GM21529 (cell line): ENCODE measurements around the gene PDGFD.
"Not testable (repeated sequence)": the region's sequence is repeated elsewhere in the genome, so short reads cannot be mapped to it uniquely, and the experiment has no call there.

ENCODE experiments used
- ATAC-seq: cut with Tn5 transposase; IDR thresholded peaks from one replicate; pipeline ENCODE4 v1.9.1; 2021; ENCODE audit not compliant: unreplicated experiment

The PDGFD gene

DNA sequence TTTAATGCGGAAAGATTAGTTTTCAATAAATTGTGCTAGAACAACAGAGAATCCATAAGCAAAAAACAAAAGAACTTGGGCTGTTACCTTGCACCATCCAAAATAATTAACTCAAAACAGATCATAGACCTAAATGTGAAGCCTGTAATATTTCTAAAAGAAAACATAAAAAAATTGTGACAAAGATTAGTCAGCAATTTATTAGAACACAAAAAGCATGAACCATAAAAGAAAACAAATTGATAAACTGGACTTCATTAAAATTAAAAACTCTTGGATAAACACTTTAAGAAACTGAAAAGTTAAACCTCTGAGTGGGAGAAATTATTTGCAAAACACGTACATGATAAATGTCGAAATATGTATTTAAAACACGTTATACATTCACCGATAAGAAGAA, 106.0 kb downstream of the PDGFD start:
- no peak for ATAC-seq

DNA sequence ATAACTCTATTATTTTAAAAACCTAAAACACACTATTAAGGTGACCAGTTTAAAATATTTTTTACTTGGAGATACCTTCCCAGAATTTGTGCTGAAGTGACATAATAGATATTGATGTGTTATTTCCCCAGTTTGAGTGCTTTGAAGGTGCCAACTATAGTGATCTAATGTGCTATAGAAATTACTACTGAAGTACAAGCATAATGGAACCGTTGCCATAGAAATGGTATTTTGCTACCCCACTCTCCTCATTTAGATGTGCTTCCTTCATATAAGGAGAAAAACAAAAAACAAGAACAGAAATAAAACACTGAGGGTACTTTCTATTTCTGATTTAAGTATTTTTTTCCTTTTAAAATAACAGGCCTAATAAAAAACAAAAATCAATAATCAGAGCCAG, 108.4 kb downstream of the PDGFD start:
- no peak for ATAC-seq

DNA sequence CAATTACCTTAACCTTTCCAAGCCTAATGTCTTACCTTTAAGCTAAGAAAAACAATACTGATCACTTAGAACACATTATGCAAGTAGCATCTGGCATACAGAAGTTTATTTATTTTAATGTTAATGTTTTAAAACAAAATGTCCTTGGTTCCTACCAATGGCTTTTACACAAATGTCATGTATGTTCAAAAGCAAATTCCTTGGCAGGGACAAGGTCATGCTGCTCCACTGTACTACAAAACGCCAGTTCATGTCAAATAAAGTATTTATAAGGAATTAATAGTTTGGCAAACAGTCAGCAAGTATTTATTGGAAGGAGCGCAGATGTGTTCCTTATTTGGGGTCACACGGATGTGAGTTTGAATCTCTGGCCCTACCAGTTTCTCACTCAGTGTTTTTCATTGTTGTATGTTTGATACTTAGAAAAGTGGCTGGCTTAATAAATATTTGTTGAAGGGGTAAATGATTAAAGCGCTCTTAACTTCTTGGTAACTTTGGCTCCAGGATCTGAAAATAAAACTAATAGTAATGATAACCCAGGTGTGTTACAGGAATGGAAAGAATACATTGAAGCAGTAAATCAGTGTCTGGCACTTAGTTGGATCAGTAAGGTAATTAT, 108.9 kb downstream of the PDGFD start:
- no peak for ATAC-seq

DNA sequence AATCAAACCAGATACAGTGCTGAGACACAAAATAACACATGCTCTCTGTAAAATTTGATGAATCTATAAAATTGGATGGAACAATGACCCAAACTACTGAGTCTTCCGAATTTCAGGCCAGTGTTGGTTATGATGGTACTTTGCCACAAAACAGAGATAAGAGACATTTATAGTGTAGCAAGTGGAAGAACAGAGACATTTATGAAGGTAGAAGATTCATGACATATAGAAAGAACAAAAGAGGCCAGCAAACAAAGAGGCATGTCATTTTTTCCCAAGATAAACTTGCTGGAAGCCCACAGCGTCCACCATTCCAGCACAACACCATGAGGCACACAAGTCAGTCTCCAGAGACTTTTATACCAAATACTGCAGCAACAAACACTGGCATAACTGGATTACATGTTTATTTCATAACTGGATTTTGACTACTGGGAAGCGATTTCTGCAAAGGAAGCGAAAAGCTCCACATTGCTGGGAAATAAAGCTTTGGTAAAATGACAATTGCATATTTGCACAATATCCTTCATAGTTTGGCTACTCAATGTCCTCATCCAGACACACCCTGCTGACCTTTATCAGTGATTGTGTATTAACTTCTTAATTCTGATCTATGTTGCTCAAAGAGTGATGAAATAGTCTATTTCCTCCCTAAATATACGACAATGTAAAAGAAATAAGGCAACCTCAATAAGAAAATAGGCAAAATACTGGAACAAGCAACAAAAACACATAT, 110.0 kb downstream of the PDGFD start:
- ATAC-seq: no peak

DNA sequence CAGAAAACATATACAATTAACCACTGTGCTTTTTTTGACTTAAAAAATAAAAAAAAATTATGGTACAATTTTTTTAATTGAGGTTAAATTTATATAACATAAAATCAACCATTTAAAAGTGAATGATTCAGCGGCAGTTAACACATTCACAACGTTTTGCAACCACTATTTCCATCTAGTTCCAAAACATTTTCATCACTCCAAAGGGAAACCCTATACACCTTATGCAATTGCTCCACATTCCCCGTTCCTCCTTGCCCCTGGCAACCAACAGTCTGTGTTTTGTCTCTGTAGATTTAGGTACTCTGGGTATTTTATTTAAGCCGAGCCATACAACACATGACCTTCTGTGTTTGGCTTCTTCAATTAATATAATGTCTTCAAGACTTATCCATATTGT, 112.2 kb downstream of the PDGFD start:
- no peak for ATAC-seq

DNA sequence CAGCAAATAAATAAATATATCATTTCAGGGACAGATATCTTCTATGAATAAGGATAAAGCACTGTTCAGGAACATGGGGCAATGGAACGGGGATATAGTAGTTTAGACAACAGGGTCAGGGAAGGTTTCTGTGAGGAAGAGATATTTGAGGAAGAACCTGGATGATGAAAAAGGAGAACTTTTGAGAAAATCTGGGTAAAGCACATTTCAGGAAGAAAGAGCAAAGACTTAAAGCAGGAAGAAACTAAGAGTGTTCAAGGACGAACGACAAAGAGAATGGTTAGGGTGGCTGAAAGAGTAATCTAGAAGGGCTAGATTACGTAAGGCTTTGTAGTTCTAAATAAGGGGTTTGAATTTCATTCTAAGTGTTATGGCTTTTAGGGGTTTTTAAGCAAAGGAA, 114.8 kb downstream of the PDGFD start:
- ATAC-seq: no peak

DNA sequence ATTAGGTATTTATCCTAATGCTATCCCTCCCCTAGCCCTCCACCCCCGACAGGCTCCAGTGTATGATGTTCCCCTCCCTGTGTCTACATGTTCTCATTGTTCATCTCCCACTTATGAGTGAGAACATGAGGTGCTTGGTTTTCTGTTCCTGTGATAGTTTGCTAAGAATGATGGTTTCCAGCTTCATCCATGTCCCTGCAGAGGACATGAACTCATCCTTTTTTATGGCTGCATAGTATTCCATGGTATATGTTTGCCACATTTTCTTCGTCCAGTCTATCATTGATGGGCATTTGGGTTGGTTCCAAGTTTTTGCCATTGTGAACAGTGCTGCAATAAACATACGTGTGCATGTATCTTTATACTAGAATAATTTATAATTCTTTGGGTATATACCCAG, 117.1 kb downstream of the PDGFD start:
- not testable (repeated sequence) for ATAC-seq

DNA sequence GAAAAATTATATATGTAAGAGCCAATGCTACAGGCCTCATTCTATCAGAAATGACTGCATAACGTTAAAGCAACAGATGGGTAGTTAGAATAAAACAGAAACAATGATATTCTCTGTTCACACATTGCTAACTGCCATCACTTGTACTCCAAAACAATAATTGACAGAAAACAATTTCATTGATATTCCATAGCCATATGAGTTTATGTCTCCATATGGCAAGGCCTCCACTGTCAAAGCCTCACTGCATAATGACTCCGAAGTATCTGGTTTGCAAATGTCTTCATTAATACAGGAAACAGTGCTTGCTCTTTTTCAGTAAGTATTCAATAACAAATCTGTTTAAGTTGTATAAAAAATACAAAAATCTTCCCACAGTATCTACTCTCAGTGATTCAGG, 117.6 kb downstream of the PDGFD start:
- ATAC-seq: no peak

DNA sequence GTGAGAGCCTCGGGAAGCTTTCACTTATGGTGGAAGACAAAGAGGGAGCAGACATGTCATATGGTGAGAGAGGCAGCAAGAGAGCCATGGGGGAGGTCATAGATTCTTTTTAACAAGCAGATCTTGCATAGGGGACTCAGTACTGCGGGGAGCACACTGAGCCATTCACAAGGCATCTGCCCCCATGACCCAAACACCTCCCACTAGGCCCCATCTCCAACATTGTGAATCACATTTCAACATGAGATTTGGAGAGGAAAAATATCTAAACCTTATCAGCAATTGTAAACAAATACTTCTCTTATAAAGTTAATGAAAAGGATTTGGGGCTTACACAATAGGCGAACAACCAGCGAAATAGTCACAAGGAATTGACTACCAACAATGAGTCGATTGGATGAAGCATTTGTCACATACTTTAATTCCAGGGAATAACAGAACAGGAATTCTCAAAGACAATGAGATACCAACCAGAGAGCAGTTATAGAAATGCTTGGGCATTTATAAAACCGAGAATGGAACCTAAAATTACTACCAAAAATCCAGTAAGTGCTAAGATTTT, 120.2 kb downstream of the PDGFD start:
- ATAC-seq: no peak

DNA sequence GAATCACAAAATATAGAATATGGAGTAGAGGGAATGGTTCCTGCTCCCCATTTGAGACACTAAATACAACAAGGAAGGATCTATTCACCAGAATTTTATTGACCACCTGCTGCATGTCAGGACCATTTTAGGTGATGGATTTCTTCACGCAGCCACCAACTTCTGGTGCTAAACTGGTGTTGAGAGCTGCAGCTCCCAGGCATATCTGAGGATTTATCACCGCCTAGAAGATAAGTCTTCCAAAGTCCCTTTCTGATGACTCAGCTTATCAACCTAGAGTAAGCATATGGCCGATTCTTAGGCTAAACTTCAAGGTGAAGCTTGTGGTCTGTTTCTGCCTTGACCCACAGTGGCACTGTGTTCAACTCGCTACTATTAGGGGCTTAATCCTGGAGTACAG, 120.8 kb downstream of the PDGFD start:
- no peak for ATAC-seq

DNA sequence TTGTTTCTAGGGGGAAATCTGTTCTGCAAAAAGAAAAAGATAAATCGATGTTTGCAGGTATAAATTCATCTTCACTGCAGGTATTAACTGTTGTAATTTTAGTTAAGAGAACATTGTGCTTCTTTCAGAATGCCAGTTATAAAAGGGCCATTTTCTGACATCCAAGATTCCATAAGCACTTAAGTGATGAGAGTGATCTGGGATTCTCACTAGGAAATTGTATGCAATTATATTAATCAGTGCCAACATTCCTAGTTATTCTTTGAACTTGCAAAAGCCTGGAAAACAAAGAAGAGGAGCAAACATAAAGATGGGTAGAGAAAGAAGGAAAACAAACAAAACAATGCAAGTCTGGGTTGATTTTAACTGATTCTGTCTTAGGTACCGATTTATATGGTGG, 122.2 kb downstream of the PDGFD start:
- ATAC-seq: no peak

DNA sequence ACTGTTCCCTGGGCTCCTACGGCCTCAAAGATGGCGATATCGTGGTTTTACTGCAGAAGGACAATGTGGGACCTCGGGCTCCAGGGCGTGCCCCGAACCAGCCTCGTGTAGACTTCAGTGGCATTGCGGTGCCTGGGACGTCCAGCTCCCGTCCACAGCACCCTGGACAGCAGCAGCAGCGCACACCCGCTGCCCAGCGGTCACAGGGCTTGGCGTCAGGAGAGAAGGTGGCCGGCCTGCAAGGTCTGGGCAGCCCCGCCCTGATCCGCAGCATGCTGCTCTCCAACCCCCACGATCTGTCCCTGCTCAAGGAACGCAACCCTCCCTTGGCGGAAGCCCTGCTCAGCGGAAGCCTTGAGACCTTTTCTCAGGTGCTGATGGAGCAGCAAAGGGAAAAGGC, 127.0 kb downstream of the PDGFD start:
- no peak for ATAC-seq

DNA sequence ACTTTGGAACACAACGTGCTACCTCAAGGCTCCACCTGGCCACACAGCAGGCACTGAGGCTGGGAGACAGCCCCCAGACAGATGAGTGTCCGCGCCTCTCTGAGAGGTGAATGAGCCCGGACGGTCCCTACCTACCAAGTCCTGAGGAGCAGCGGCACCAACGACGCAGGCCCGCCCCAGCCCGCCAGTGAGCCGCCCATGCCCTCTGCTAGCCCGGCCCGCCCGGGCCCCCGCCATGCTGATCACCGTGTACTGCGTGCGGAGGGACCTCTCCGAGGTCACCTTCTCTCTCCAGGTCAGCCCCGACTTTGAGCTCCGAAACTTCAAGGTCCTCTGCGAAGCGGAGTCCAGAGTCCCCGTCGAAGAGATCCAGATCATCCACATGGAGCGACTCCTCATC, 127.4 kb downstream of the PDGFD start, which contains the start of gene DDI1:
Gene DDI1, plus strand, starts transcription at position 53 of the 400 bp plus-strand sequence. Its CDS starts 183 bp downstream, at position 236.
- ATAC-seq: no peak

DNA sequence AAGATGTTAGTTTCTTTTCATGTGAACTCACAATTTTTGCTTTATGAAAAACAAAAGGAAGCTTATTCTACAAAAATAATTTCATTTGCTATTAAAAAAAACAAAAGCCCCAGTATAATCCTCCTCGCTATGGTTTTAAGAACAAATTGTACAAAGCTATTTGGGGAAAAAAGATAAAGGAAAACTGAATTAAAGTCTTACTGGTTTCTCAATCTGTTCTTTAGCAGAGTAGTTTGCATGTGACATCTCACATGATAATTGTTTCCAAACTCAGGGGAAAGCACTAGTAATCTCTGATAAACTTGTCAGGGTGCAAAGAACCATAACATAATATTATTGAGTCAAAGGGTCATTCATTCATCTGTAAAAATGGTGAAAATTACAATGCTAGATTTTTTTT, 130.4 kb downstream of the PDGFD start:
- no peak for ATAC-seq

DNA sequence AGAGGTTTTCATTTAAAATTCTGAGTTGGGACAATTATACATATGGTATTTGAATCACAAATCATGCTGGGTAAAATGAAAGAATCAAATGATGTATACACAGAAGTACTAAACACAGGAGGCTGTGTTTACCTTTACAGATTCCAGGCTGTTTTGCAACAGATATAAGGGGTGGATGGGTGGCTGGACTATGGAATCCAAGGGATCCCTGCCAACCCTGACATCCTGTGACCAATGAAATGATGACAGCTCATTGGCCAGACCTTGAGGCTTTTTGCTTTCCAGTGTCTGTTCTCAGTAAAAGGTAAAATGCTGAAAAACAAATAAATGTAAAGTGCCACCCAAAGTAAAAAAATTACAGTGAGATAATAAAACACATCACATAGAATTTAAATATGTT, 130.8 kb downstream of the PDGFD start:
- no peak for ATAC-seq

DNA sequence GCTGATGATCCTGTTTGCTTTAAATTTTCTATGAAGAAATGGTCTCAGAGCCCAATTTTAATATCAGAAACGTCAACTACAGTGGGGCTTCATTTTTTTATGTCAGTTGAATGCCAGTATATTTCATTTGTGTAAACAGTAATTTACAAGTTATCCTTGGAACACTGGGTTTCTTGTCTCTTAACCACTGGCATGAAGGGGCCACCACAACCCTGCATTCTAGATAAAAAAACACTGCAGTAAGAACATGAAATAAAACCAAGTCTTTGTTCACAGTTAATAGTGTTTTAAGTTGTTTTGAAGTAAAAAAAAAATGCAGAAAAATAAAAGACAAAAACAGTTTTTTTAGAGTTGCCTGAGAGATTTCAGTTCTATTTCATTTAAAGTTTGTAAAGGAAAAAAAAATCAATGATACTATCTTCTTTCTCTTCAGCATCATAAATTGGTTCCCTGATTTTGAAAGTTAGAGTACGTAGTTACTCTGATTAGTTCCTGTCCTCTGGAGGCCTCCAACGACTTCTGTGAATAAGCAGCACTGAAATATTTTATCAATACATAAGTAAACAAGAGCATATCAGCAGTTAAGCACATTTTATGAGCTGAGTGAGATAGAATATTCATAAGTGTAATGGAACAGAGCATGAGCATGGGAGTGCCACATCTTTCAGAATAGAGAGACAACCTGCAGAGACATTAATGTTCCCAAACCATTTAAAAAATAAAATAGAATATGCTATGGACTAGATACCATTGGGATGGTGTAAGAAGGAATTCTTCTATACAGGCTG, 135.3 kb downstream of the PDGFD start:
- ATAC-seq: no peak

DNA sequence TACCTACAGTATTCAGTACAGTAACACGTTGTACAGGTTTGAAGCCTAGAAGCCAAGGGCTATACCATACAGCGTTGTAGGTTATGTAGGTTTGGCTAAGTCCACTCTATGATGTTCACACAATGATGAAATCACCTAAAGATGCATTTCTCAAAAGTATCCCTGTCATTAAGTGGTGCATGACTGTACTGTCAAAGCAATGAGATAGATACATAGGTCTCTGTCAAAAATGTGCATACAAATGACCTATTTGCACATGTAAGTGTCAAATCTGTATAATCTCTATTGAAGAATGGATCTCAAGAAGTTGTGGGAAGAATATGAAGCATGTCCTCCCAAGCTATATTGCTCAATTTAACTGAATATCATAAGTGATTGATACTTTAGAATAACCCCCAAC, 139.4 kb downstream of the PDGFD start:
- ATAC-seq: no peak

DNA sequence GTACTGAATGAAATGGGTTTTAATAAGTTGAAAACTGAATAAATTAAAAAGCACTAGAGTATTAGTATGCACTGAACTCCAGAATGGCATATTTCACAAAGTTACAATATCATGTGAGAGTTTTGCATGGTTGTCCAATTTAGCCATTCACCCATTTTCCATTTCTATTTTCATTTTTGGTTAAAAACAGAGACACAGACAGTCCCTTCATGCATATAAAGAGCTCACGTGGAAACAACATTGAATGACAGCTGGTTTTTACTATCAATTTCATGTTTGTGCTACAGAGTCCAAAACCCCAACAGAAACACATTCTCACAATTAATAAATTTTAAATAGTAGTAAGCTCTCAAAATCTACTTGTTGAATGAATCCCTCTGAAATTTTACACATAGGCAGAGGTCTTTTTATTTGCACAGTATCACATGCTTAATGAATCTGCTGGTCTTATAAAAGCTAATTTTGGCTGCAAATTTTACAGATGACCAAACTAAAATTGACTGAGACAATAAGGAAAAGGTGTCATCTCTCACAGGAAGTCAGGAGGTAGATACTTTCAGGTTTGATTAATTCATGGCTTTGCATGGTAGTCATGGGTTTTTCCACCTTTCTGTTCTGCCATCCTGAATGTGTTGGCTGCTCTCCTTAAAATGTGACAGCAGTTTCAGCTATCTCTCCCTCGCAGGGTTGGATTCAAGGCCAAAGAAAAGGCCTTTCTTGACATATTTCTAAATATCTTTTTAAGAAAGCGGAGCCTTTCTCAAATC, 148.1 kb downstream of the PDGFD start:
- peak; percentile 95 for ATAC-seq

DNA sequence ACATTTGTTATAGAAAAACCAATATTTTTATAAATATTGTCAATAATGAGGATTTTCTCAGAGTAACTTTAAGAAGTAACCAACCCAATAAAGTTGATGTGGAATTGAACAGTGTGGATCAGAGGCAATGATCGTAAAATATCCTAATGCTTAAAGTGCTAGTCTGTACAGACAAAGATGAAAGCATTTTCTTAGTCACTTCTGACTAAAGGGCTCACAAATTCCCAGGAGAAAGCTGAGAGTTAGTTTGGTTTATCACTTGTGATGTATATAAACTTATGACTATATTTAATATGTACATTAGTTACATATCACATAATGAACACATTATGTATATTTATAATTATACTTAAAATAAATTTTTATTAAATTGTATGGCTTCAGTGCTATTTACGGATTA, 152.9 kb downstream of the PDGFD start:
- ATAC-seq: no peak

DNA sequence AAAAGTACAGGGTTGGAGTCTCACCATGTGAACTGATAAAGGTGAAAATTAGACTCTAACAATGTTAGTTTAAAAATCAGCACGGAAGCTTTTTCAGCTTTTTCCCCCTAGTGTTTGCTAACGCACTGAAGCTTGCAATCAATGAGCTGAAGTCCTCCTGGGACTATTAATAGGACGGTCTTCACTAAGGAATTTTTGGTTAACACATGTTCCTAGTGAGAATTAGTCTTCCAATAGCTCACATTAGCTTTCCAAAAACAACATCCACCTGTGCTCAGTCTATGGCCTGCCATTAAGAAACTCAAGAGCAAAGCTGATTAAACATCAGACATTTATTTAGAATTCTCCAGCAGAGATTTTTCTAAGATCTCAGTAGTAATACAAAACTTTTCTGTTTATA, 154.2 kb downstream of the PDGFD start:
- no peak for ATAC-seq

DNA sequence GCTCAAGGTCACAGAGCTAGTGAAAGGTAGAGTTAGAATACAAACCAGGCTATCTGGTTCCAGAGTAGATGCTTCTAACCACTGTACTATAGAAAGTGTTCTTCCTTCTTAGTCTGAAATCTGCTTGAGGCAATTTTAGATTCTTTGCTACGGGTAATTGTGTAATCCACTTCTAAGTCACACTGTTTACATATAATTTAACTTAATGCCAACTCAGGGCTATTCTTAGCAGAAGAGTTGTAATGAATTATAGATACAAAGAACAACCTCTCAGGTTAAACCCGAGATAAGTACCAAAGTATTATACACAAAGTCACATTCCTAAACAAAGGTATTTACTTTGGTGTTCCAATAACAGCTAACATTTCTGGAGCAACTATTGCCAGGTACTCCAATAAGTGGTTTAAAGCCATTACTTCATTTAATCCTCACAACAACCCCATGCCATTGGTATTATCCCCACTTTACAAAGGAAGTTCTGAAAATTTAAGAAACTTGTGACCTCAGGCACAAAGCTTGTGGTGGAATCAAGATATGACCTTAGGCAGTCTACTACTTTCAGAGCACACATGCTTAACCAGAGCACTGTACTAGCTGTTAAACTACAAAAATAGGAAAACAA, 158.6 kb downstream of the PDGFD start:
- no peak for ATAC-seq
